Keratinocyte (primary cell): ENCODE results near the gene IFI30. TPM values are rescaled to one million over a fixed set of nuclear protein-coding genes. Genes with fewer than 3 reads are reported as not detected.

Experiments used
- DNase-seq: peaks from one replicate; pipeline ENCODE4 v3.0.0-alpha.2; 2011; ENCODE audit warnings: low read depth, missing footprints, low spot score
- FAIRE-seq: peaks from 2 replicates; lab custom pipeline; 2011; peaks lifted over from hg19 to GRCh38; lab: Jason Lieb, UNC
- H2AFZ ChIP-seq: 2 replicates; pipeline ENCODE4 v1.6.0; 2012; ENCODE audit warnings: low read length, control low read depth, inconsistent platforms; ENCODE audit not compliant: control insufficient read depth
- H3K27ac ChIP-seq: 2 replicates; pipeline ENCODE4 v1.5.1; 2011; ENCODE audit warnings: low read length; ENCODE audit not compliant: control insufficient read depth, insufficient read depth
- H3K27me3 ChIP-seq: 3 replicates; pipeline ENCODE4 v1.6.0; 2011; ENCODE audit warnings: low read length; ENCODE audit not compliant: control insufficient read depth, insufficient read depth; ENCODE audit errors: extremely low read depth
- H3K36me3 ChIP-seq, 2 experiments: 2 replicates in 1 of 2; 3 replicates in 1 of 2; pipeline ENCODE4 v1.5.1; 2011; ENCODE audit warnings: low read length in 2 of 2, mild to moderate bottlenecking in 1 of 2; ENCODE audit not compliant: control insufficient read depth in 2 of 2, insufficient read depth in 2 of 2; ENCODE audit errors: extremely low read depth in 1 of 2
- H3K4me1 ChIP-seq: 3 replicates; pipeline ENCODE4 v1.5.1; 2011; ENCODE audit warnings: low read length; ENCODE audit not compliant: control insufficient read depth, insufficient read depth; ENCODE audit errors: extremely low read depth
- H3K4me2 ChIP-seq: 3 replicates; pipeline ENCODE4 v1.6.0; 2011; ENCODE audit warnings: low read depth, low read length; ENCODE audit not compliant: control insufficient read depth, insufficient read depth; ENCODE audit errors: extremely low read depth
- H3K4me3 ChIP-seq, 3 experiments: fragments of 200-600 bp in 1 of 3; sonication (generic) in 1 of 3; 2 replicates in 2 of 3; 3 replicates in 1 of 3; pipeline ENCODE4 v1.5.1; 2011 to 2016; ENCODE audit warnings: low read length in 3 of 3, mild to moderate bottlenecking in 3 of 3, control low read depth in 2 of 3, inconsistent platforms in 1 of 3, low read depth in 1 of 3, mixed read lengths in 1 of 3, mixed run types in 1 of 3, moderate library complexity in 1 of 3; ENCODE audit not compliant: control insufficient read depth in 2 of 3, insufficient read depth in 2 of 3; ENCODE audit errors: extremely low read depth in 1 of 3
- H3K79me2 ChIP-seq: 2 replicates; pipeline ENCODE4 v1.6.0; 2012; ENCODE audit warnings: low read length; ENCODE audit not compliant: control insufficient read depth, insufficient read depth
- H3K9ac ChIP-seq: 3 replicates; pipeline ENCODE4 v1.6.0; 2011; ENCODE audit warnings: low read length; ENCODE audit not compliant: control insufficient read depth, insufficient read depth; ENCODE audit errors: extremely low read depth
- H3K9me1 ChIP-seq: 3 replicates; pipeline ENCODE4 v1.6.0; 2011; ENCODE audit warnings: low read length; ENCODE audit not compliant: control insufficient read depth, insufficient read depth; ENCODE audit errors: extremely low read depth
- H3K9me3 ChIP-seq: 2 replicates; pipeline ENCODE4 v1.5.1; 2012; ENCODE audit warnings: low read depth, low read length; ENCODE audit not compliant: control insufficient read depth
- H4K20me1 ChIP-seq: 3 replicates; pipeline ENCODE4 v1.6.0; 2011; ENCODE audit warnings: low read length; ENCODE audit not compliant: control insufficient read depth, insufficient read depth; ENCODE audit errors: extremely low read depth
- CTCF ChIP-seq, 3 experiments: IDR thresholded peaks in 1 of 3; conservative IDR thresholded peaks in 1 of 3; optimal IDR thresholded peaks in 1 of 3; 2 replicates in 2 of 3; 3 replicates in 1 of 3; pipeline versions ENCODE3 to v1.5.1; 2011; ENCODE audit warnings: low read length in 3 of 3, mild to moderate bottlenecking in 3 of 3, moderate library complexity in 2 of 3, control low read depth in 1 of 3, inconsistent platforms in 1 of 3; ENCODE audit not compliant: insufficient read depth in 2 of 3; ENCODE audit errors: extremely low read depth in 1 of 3
- EZH2 ChIP-seq: IDR thresholded peaks from one replicate; pipeline ENCODE4 v1.6.1; 2012; ENCODE audit warnings: inconsistent platforms, mild to moderate bottlenecking, low read length, moderate library complexity
- dilution Hi-C: fragments of 300-500 bp; cut with MboI; formaldehyde crosslinking; loops from one replicate; pipeline ENCODE4 v1.7.0; 2020; ENCODE audit warnings: low sequenced_read_pairs; ENCODE audit not compliant: extremely low pct_ligation_motif_present
- polyA plus RNA-seq, 5 experiments: library from polyadenylated mRNA; depleted of rRNA in 3 of 5; stranded (reverse) in 3 of 5; stranded (forward) in 1 of 5; unstranded in 1 of 5; fragments of >200 nt; gene quantifications; 1 replicate in 1 of 5; 2 replicates in 3 of 5; 3 replicates in 1 of 5; pipeline versions ENCODE4 v1.2.1 to v1.2.3, GENCODE V29; 2011 to 2012; ENCODE audit warnings: missing spikeins in 2 of 5, low read depth in 1 of 5, low replicate concordance in 1 of 5

Gene IFI30
- polyA plus RNA-seq, 1 donor (not counting 4 experiments of a cell fraction or from before 2014, with no cell fraction given) = 31.3 TPM

- no peak for DNase-seq
- no peak for TF ChIP-seq CTCF (optimal IDR thresholded peaks at IDR 0.05 in 1 of 3, IDR thresholded peaks at IDR 0.05 in 1 of 3, conservative IDR thresholded peaks at IDR 0.05 in 1 of 3; ENCODE audit: extremely low read depth in 1 of 3, insufficient read depth in 2 of 3, low read length in 3 of 3)
- H2AFZ ChIP-seq = no peak overlapping the region
Measured at GRCh38 chr19:18218600-18218999, 45.0 kb downstream of the IFI30 start.

GRCh38 chr19:18219911-18220631 is 46.5 kb downstream of the IFI30 start:
- TF ChIP-seq CTCF (optimal IDR thresholded peaks at IDR 0.05 in 1 of 3, IDR thresholded peaks at IDR 0.05 in 1 of 3, conservative IDR thresholded peaks at IDR 0.05 in 1 of 3; ENCODE audit: extremely low read depth in 1 of 3, insufficient read depth in 2 of 3, low read length in 3 of 3) (no peak), EZH2 (no peak)

More at GRCh38 chr19:18218600-18218999, 45.0 kb downstream of the IFI30 start:
- Histone ChIP-seq H4K20me1 (no peaks in the 10 kb centered on the region), H3K9me3 (no peaks in the 10 kb centered on the region), H3K9ac (no peak overlapping the region), H3K9me1 (no peaks in the 10 kb centered on the region), H3K4me2 (no peak overlapping the region), H3K79me2 (no peaks in the 10 kb centered on the region), H3K36me3 (no peaks in the 10 kb centered on the region), H3K4me3 (no peak overlapping the region), H3K4me1 (peaks cover 4% of the 10 kb centered on the region), H3K27me3 (peaks cover 9% of the 10 kb centered on the region), H3K27ac (no peak overlapping the region)
- no peak for FAIRE-seq
- dilution Hi-C loops = no loop called here

More at GRCh38 chr19:18219911-18220631, 46.5 kb downstream of the IFI30 start:
- Histone ChIP-seq H3K36me3 (no peaks in the 10 kb centered on the region), H3K4me2 (no peak overlapping the region), H3K9me3 (no peaks in the 10 kb centered on the region), H3K4me3 (no peak overlapping the region), H4K20me1 (no peaks in the 10 kb centered on the region), H3K9ac (no peak overlapping the region), H2AFZ (no peak overlapping the region), H3K27me3 (peaks cover 13% of the 10 kb centered on the region), H3K27ac (no peak overlapping the region), H3K79me2 (no peaks in the 10 kb centered on the region), H3K4me1 (peaks cover 8% of the 10 kb centered on the region), H3K9me1 (no peaks in the 10 kb centered on the region)
- DNase-seq (no peak), FAIRE-seq (no peak)
- dilution Hi-C loops = no loop called here
